ENCODE measurements around the gene URAD. TPM values are rescaled to one million over a fixed set of nuclear protein-coding genes. Genes with fewer than 3 reads are reported as not detected.
"Not testable (repeated sequence)": the region's sequence is repeated elsewhere in the genome, so short reads cannot be mapped to it uniquely, and the experiment has no call there.

Gene URAD
- total RNA-seq, 4 donors from 2014 or later, result 124 to 265 (median 168) TPM

GRCh38 chr13:28012896-28013295 is 24.4 kb upstream of the URAD start:
- Histone ChIP-seq H3K4me3 (no peak overlapping the region), H3K36me3 (no peaks in the 10 kb centered on the region), H3K27me3 (peaks cover 17% of the 10 kb centered on the region), H3K9me3 (no peaks in the 10 kb centered on the region), H3K4me1 (no peaks in the 10 kb centered on the region), H3K27ac (no peak overlapping the region)
- intact Hi-C loops (cut with DNase I; ENCODE audit: low total_unique reads), result no loop called here
- in situ Hi-C loops (cut with MboI; ENCODE audit: low pct_ligation_motif_present in 1 of 4, low pct_unique_long_range_greater_than_20kb in 1 of 4, low sequenced_read_pairs in 3 of 4), result no loop called here
- DNase-seq, result no peak
- TF ChIP-seq POLR2A (IDR thresholded peaks at IDR 0.05), result no peak

GRCh38 chr13:28012383-28012782 is 23.9 kb upstream of the URAD start:
- in situ Hi-C loops (cut with MboI; ENCODE audit: low pct_ligation_motif_present in 1 of 4, low pct_unique_long_range_greater_than_20kb in 1 of 4, low sequenced_read_pairs in 3 of 4), result no loop called here
- no peak for DNase-seq
- peaks cover 17% of the 10 kb centered on the region for H3K27me3 ChIP-seq
- WGBS, 2 donors (ENCODE audit: low coverage in 1 of 2), result 88% methylated on average over 4 of the region's 4 CpGs; no CpG with 5 or more reads in 1 of the 2 donors
- TF ChIP-seq POLR2A (IDR thresholded peaks at IDR 0.05) (no peak), EP300 (IDR thresholded peaks at IDR 0.05; ENCODE audit: low read depth) (no peak), POLR2AphosphoS5 (IDR thresholded peaks at IDR 0.05) (no peak)
- TF ChIP-seq, protein P1, sequence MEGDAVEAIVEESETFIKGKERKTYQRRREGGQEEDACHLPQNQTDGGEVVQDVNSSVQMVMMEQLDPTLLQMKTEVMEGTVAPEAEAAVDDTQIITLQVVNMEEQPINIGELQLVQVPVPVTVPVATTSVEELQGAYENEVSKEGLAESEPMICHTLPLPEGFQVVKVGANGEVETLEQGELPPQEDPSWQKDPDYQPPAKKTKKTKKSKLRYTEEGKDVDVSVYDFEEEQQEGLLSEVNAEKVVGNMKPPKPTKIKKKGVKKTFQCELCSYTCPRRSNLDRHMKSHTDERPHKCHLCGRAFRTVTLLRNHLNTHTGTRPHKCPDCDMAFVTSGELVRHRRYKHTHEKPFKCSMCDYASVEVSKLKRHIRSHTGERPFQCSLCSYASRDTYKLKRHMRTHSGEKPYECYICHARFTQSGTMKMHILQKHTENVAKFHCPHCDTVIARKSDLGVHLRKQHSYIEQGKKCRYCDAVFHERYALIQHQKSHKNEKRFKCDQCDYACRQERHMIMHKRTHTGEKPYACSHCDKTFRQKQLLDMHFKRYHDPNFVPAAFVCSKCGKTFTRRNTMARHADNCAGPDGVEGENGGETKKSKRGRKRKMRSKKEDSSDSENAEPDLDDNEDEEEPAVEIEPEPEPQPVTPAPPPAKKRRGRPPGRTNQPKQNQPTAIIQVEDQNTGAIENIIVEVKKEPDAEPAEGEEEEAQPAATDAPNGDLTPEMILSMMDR (IDR thresholded peaks at IDR 0.05), result no peak
- H3K4me1 ChIP-seq, result no peaks in the 10 kb centered on the region
- H3K9me3 ChIP-seq, result no peaks in the 10 kb centered on the region
- no peaks in the 10 kb centered on the region for H3K36me3 ChIP-seq
- H3K4me3 ChIP-seq, result no peak overlapping the region
- no peak overlapping the region for H3K27ac ChIP-seq
- intact Hi-C loops (cut with DNase I; ENCODE audit: low total_unique reads), result no loop called here

DNA sequence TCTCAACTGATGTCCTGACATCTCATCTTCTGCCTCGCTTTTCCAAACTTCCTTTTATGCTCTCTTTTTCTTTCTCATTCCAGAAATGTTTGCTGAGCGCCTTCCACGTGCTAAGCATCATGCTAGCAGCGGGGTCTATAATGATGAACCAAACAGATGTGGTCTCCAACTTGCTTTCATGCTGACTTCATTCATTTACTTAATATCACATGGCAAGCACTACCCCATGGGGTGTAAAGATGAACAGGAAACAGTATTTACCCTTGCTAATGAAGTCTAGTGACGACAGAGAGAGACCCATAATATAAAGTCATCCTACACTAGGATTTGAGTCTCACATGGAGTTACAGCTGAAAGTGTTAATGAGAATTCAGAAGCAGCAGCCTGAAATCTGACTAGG is 21.6 kb upstream of the URAD start:
- H3K27ac ChIP-seq, result no peak overlapping the region
- H3K27me3 ChIP-seq, result peaks cover 11% of the 10 kb centered on the region
- no peaks in the 10 kb centered on the region for H3K36me3 ChIP-seq
- TF ChIP-seq, protein P1 (IDR thresholded peaks at IDR 0.05), result no peak
- TF ChIP-seq EP300 (IDR thresholded peaks at IDR 0.05; ENCODE audit: low read depth) (no peak), POLR2AphosphoS5 (IDR thresholded peaks at IDR 0.05) (no peak)
- DNase-seq, result no peak
- H3K4me1 ChIP-seq, result no peaks in the 10 kb centered on the region
- no peaks in the 10 kb centered on the region for H3K9me3 ChIP-seq
- intact Hi-C loops (cut with DNase I; ENCODE audit: low total_unique reads), result no loop called here
- WGBS, 2 donors (ENCODE audit: low coverage in 1 of 2), result 84 to 91% methylated on average over 5 of the region's 5 CpGs
- no peak overlapping the region for H3K4me3 ChIP-seq
- in situ Hi-C loops (cut with MboI; ENCODE audit: low pct_ligation_motif_present in 1 of 4, low pct_unique_long_range_greater_than_20kb in 1 of 4, low sequenced_read_pairs in 3 of 4), result no loop called here

GRCh38 chr13:28005016-28005415 is 16.5 kb upstream of the URAD start:
- H3K4me1 ChIP-seq; H3K4me3 ChIP-seq; DNase-seq; H3K27me3 ChIP-seq; intact Hi-C loops (cut with DNase I; ENCODE audit: low total_unique reads); in situ Hi-C loops (cut with MboI; ENCODE audit: low pct_ligation_motif_present in 1 of 4, low pct_unique_long_range_greater_than_20kb in 1 of 4, low sequenced_read_pairs in 3 of 4); H3K36me3 ChIP-seq; H3K9me3 ChIP-seq; H3K27ac ChIP-seq: not testable (repeated sequence)
- WGBS, 2 donors (ENCODE audit: low coverage in 1 of 2), result 94 to 97% methylated on average over 13 of the region's 13 CpGs

DNA sequence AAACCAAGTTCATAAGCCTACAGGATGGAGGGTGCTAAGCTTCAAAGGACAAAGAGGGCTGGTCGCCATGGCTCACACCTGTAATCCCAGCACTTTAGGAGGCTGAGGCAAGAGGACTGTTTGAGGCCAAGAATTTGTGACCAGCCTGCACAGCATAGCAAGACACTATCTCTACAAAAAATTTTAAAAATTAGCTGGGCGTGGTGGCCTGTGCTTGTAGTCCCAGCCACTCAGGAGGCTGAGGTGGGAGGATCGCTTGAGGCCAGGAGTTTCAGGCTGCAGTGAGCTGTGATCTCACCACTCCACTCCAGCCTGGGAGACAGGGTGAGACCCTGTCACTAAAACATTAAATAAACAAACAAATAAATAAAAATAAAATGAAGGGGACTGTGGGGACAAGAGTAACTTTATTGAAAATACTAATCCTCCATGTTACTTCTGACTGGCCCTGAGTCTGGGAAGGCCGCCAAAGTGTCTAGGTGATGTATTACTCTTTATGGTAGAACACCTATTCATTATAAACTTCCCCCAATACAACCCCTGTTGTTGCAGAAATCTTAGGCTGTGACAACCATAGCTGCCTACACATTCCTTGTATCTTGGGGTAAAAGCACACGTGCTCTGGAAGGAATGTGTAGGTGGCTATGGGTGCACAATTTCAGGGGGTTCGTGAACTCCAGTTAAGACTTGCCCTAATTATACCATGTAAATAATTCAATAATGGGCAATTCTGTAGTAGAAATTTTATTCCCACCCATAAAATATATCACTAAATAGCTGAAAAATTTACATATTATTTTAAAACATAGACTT is 14.6 kb upstream of the URAD start:
- intact Hi-C loops (cut with DNase I; ENCODE audit: low total_unique reads), result no loop called here
- in situ Hi-C loops (cut with MboI; ENCODE audit: low pct_ligation_motif_present in 1 of 4, low pct_unique_long_range_greater_than_20kb in 1 of 4, low sequenced_read_pairs in 3 of 4), result no loop called here
- no peak for DNase-seq

More for the DNA sequence above, 14.6 kb upstream of the URAD start:
- WGBS, 2 donors (ENCODE audit: low coverage in 1 of 2), result 61 to 74% methylated on average over 4 to 6 of the region's 6 CpGs
- H3K36me3 ChIP-seq, result no peaks in the 10 kb centered on the region
- H3K4me3 ChIP-seq, result no peak overlapping the region
- no peak overlapping the region for H3K27ac ChIP-seq
- no peaks in the 10 kb centered on the region for H3K4me1 ChIP-seq
- TF ChIP-seq, protein P1 (IDR thresholded peaks at IDR 0.05), result no peak
- TF ChIP-seq POLR2AphosphoS5 (IDR thresholded peaks at IDR 0.05) (no peak), POLR2A (IDR thresholded peaks at IDR 0.05) (no peak), EP300 (IDR thresholded peaks at IDR 0.05; ENCODE audit: low read depth) (no peak)
- H3K9me3 ChIP-seq, result no peaks in the 10 kb centered on the region
- H3K27me3 ChIP-seq, result no peaks in the 10 kb centered on the region

Measured in transverse colon (tissue), 4 donors.